HG02588 (cell line): ENCODE data around the gene EPB41L4B.
A peak's percentile ranks its signal among the peaks of the same experiment; 100 is the strongest.

ENCODE experiments used
- ATAC-seq: cut with Tn5 transposase; IDR thresholded peaks from one replicate; pipeline ENCODE4 v1.9.1; 2021; ENCODE audit warnings: mild to moderate bottlenecking, moderate library complexity; ENCODE audit not compliant: unreplicated experiment

EPB41L4B gene

GRCh38 chr9:109321727-109322126, 868 bp upstream of the EPB41L4B start:
- ATAC-seq, result no peak

GRCh38 chr9:109320331-109320741, 523 bp downstream of the EPB41L4B start:
- peak; percentile 38 for ATAC-seq

- ATAC-seq, result peak; percentile 15
Measured at GRCh38 chr9:109319626-109320241, 1.1 kb downstream of the EPB41L4B start.

- ATAC-seq, result no peak
Measured at GRCh38 chr9:109319017-109319625, 1.7 kb downstream of the EPB41L4B start.

- no peak for ATAC-seq
Measured at GRCh38 chr9:109317979-109318741, 2.7 kb downstream of the EPB41L4B start.

GRCh38 chr9:109317311-109317978, 3.4 kb downstream of the EPB41L4B start:
- ATAC-seq, result no peak

GRCh38 chr9:109316207-109316640, 4.6 kb downstream of the EPB41L4B start:
- no peak for ATAC-seq

- no peak for ATAC-seq
Measured at GRCh38 chr9:109315480-109316206, 5.2 kb downstream of the EPB41L4B start.

- no peak for ATAC-seq
Measured at GRCh38 chr9:109314011-109314531, 6.8 kb downstream of the EPB41L4B start.

- no peak for ATAC-seq
Measured at GRCh38 chr9:109313351-109313750, 7.5 kb downstream of the EPB41L4B start.

GRCh38 chr9:109312783-109313182, 8.1 kb downstream of the EPB41L4B start:
- ATAC-seq, result no peak

GRCh38 chr9:109311731-109312130, 9.1 kb downstream of the EPB41L4B start:
- ATAC-seq, result no peak

GRCh38 chr9:109311286-109311685, 9.6 kb downstream of the EPB41L4B start:
- ATAC-seq, result no peak

GRCh38 chr9:109310486-109310901, 10.4 kb downstream of the EPB41L4B start:
- ATAC-seq, result no peak

GRCh38 chr9:109309282-109309681, 11.6 kb downstream of the EPB41L4B start:
- ATAC-seq, result no peak

- ATAC-seq, result no peak
Measured at GRCh38 chr9:109307380-109308240, 13.2 kb downstream of the EPB41L4B start.

GRCh38 chr9:109305801-109306200, 15.1 kb downstream of the EPB41L4B start:
- ATAC-seq, result no peak

- ATAC-seq, result no peak
Measured at GRCh38 chr9:109304347-109304746, 16.5 kb downstream of the EPB41L4B start.

GRCh38 chr9:109303900-109304299, 17.0 kb downstream of the EPB41L4B start:
- no peak for ATAC-seq

GRCh38 chr9:109302606-109303005, 18.3 kb downstream of the EPB41L4B start:
- no peak for ATAC-seq
